Measurements from ENCODE around the gene TCAF2.
"Not testable (repeated sequence)": the region's sequence is repeated elsewhere in the genome, so short reads cannot be mapped to it uniquely, and the experiment has no call there.

Gene TCAF2

GRCh38 chr7:143620646-143621045 lies at the start of gene TCAF2:
TSS of gene TCAF2 (plus strand) at chr7:143620974.
- peak within 1 kb of the TSS; percentile 35 for H3K4me3 ChIP-seq (replicated peaks; ENCODE audit: low read depth, low read length)
- DNase-seq (ENCODE audit: low read depth), result not testable (repeated sequence)

GRCh38 chr7:143571501-143571900 lies 49.3 kb upstream of the TCAF2 start, which contains the start of gene CTAGE15:
TSS of gene CTAGE15 (plus strand) at chr7:143571801. CDS start at chr7:143571818, 17 bp downstream.
- not testable (repeated sequence) for H3K4me3 ChIP-seq (replicated peaks; ENCODE audit: low read depth, low read length); DNase-seq (ENCODE audit: low read depth)

GRCh38 chr7:143588183-143588582 lies 32.6 kb upstream of the TCAF2 start:
- not testable (repeated sequence) for DNase-seq (ENCODE audit: low read depth); H3K4me3 ChIP-seq (replicated peaks; ENCODE audit: low read depth, low read length)

- DNase-seq (ENCODE audit: low read depth), result not testable (repeated sequence)
These were observed 30.9 kb upstream of the TCAF2 start for GRCh38 chr7:143589897-143590296.

GRCh38 chr7:143598086-143598485 lies 22.7 kb upstream of the TCAF2 start:
- H3K4me3 ChIP-seq (replicated peaks; ENCODE audit: low read depth, low read length); DNase-seq (ENCODE audit: low read depth): not testable (repeated sequence)

More at GRCh38 chr7:143589897-143590296, 30.9 kb upstream of the TCAF2 start:
- H3K4me3 ChIP-seq (replicated peaks; ENCODE audit: low read depth, low read length), result not testable (repeated sequence)

- DNase-seq (ENCODE audit: low read depth); H3K4me3 ChIP-seq (replicated peaks; ENCODE audit: low read depth, low read length): not testable (repeated sequence)
These were observed 17.2 kb upstream of the TCAF2 start for GRCh38 chr7:143603549-143603948.

- not testable (repeated sequence) for DNase-seq (ENCODE audit: low read depth); H3K4me3 ChIP-seq (replicated peaks; ENCODE audit: low read depth, low read length)
These were observed 14.7 kb upstream of the TCAF2 start for GRCh38 chr7:143606088-143606487.

GRCh38 chr7:143615545-143615944 lies 5.2 kb upstream of the TCAF2 start:
- not testable (repeated sequence) for H3K4me3 ChIP-seq (replicated peaks; ENCODE audit: low read depth, low read length); DNase-seq (ENCODE audit: low read depth)

GRCh38 chr7:143617204-143617603 lies 3.6 kb upstream of the TCAF2 start:
- not testable (repeated sequence) for H3K4me3 ChIP-seq (replicated peaks; ENCODE audit: low read depth, low read length)

GRCh38 chr7:143620058-143620457 lies 716 bp upstream of the TCAF2 start:
- not testable (repeated sequence) for DNase-seq (ENCODE audit: low read depth); H3K4me3 ChIP-seq (replicated peaks; ENCODE audit: low read depth, low read length)
- peak; percentile 2 for TF ChIP-seq CTCF (IDR thresholded peaks at IDR 0.05; ENCODE audit: low read length, missing control alignments)

More at GRCh38 chr7:143617204-143617603, 3.6 kb upstream of the TCAF2 start:
- DNase-seq (ENCODE audit: low read depth), result not testable (repeated sequence)

- not testable (repeated sequence) for H3K4me3 ChIP-seq (replicated peaks; ENCODE audit: low read depth, low read length); DNase-seq (ENCODE audit: low read depth)
These were observed 401 bp downstream of the TCAF2 start for GRCh38 chr7:143621175-143621574.

- DNase-seq (ENCODE audit: low read depth); H3K4me3 ChIP-seq (replicated peaks; ENCODE audit: low read depth, low read length): not testable (repeated sequence)
These were observed 1.4 kb downstream of the TCAF2 start for GRCh38 chr7:143622130-143622529.

GRCh38 chr7:143630653-143631052 lies 9.9 kb downstream of the TCAF2 start:
- H3K4me3 ChIP-seq (replicated peaks; ENCODE audit: low read depth, low read length); DNase-seq (ENCODE audit: low read depth): not testable (repeated sequence)

GRCh38 chr7:143632506-143632905 lies 11.7 kb downstream of the TCAF2 start:
- not testable (repeated sequence) for DNase-seq (ENCODE audit: low read depth); H3K4me3 ChIP-seq (replicated peaks; ENCODE audit: low read depth, low read length)

GRCh38 chr7:143633013-143633618 lies 12.3 kb downstream of the TCAF2 start:
- not testable (repeated sequence) for H3K4me3 ChIP-seq (replicated peaks; ENCODE audit: low read depth, low read length); DNase-seq (ENCODE audit: low read depth)

GRCh38 chr7:143635364-143636240 lies 14.8 kb downstream of the TCAF2 start:
- DNase-seq (ENCODE audit: low read depth); H3K4me3 ChIP-seq (replicated peaks; ENCODE audit: low read depth, low read length): not testable (repeated sequence)

GRCh38 chr7:143639372-143639771 lies 18.6 kb downstream of the TCAF2 start:
- not testable (repeated sequence) for DNase-seq (ENCODE audit: low read depth); H3K4me3 ChIP-seq (replicated peaks; ENCODE audit: low read depth, low read length)

GRCh38 chr7:143640528-143641189 lies 19.9 kb downstream of the TCAF2 start:
- not testable (repeated sequence) for DNase-seq (ENCODE audit: low read depth); H3K4me3 ChIP-seq (replicated peaks; ENCODE audit: low read depth, low read length)
